SK-N-SH (cell line): ENCODE data around the gene THADA. TPM values are rescaled to one million over a fixed set of nuclear protein-coding genes. Genes with fewer than 3 reads are reported as not detected.

Source experiments
- ELF1 ChIP-seq: IDR thresholded peaks from 2 replicates; pipeline ENCODE4 v1.4.0; 2012
- EP300 ChIP-seq, 2 experiments: IDR thresholded peaks; 2 replicates each; pipeline versions ENCODE4 v1.4.0 to v1.6.1; 2012; ENCODE audit warnings: borderline replicate concordance in 1 of 2, low read depth in 1 of 2, low read length in 1 of 2
- FOSL2 ChIP-seq: IDR thresholded peaks from 2 replicates; pipeline ENCODE4 v1.4.0; 2012; ENCODE audit warnings: low read depth, mild to moderate bottlenecking, moderate library complexity, borderline replicate concordance
- FOXM1 ChIP-seq: IDR thresholded peaks from 2 replicates; pipeline ENCODE4 v1.4.0; 2012; ENCODE audit warnings: low read depth, mild to moderate bottlenecking
- GABPA ChIP-seq: IDR thresholded peaks from 2 replicates; pipeline ENCODE4 v1.4.0; 2012; ENCODE audit warnings: low read depth, mild to moderate bottlenecking
- GATA2 ChIP-seq: sonication (generic); formaldehyde crosslinking; IDR thresholded peaks from 2 replicates; pipeline ENCODE4 v1.5.0; 2020; ENCODE audit warnings: mild to moderate bottlenecking, missing genetic modification reagents
- MEF2A ChIP-seq: IDR thresholded peaks from 2 replicates; pipeline ENCODE4 v1.4.0; 2012; ENCODE audit warnings: low read depth, borderline replicate concordance
- MXI1 ChIP-seq: IDR thresholded peaks from 2 replicates; pipeline ENCODE4 v1.6.1; 2012; ENCODE audit warnings: mild to moderate bottlenecking, low read depth, low read length, improper control_type of control experiment
- NFIC ChIP-seq: IDR thresholded peaks from 2 replicates; pipeline ENCODE4 v1.4.0; 2012; ENCODE audit warnings: borderline replicate concordance
- NRF1 ChIP-seq: IDR thresholded peaks from 2 replicates; pipeline ENCODE4 v1.6.1; 2012; ENCODE audit warnings: low read depth, mild to moderate bottlenecking, low read length
- POLR2AphosphoS5 ChIP-seq: IDR thresholded peaks from 2 replicates; pipeline ENCODE4 v1.6.1; 2012; ENCODE audit warnings: low read depth, low read length
- RAD21 ChIP-seq: IDR thresholded peaks from 2 replicates; pipeline ENCODE4 v1.6.1; 2012; ENCODE audit warnings: mild to moderate bottlenecking, low read length
- RCOR1 ChIP-seq: fragments of 150-350 bp; IDR thresholded peaks from 2 replicates; pipeline ENCODE4 v1.6.1; 2017; ENCODE audit warnings: antibody characterized with exemption, low read length
- REST ChIP-seq: IDR thresholded peaks from 2 replicates; pipeline ENCODE4 v1.6.1; 2012; ENCODE audit warnings: mild to moderate bottlenecking, low read depth, low read length, moderate library complexity
- RFX5 ChIP-seq: IDR thresholded peaks from 2 replicates; pipeline ENCODE4 v1.6.1; 2012; ENCODE audit warnings: mild to moderate bottlenecking, improper control_type of control experiment, low read length
- SIN3A ChIP-seq: IDR thresholded peaks from 2 replicates; pipeline ENCODE4 v1.6.1; 2012; ENCODE audit warnings: low read depth, mild to moderate bottlenecking, low read length, moderate library complexity, borderline replicate concordance
- SMC3 ChIP-seq: IDR thresholded peaks from 2 replicates; pipeline ENCODE4 v1.6.1; 2012; ENCODE audit warnings: low read depth, low read length, improper control_type of control experiment
- TAF1 ChIP-seq: IDR thresholded peaks from 2 replicates; pipeline ENCODE4 v1.6.1; 2012; ENCODE audit warnings: low read depth, mild to moderate bottlenecking, low read length, moderate library complexity, borderline replicate concordance
- TCF12 ChIP-seq: IDR thresholded peaks from 2 replicates; pipeline ENCODE4 v1.4.0; 2012
- TEAD4 ChIP-seq: IDR thresholded peaks from 2 replicates; pipeline ENCODE4 v1.4.0; 2012; ENCODE audit warnings: mild to moderate bottlenecking, borderline replicate concordance; ENCODE audit not compliant: insufficient read depth
- USF2 ChIP-seq: fragments of 150-350 bp; IDR thresholded peaks from 2 replicates; pipeline ENCODE4 v1.6.1; 2017; ENCODE audit warnings: antibody characterized with exemption, low read length, low read depth, borderline replicate concordance
- YY1 ChIP-seq: IDR thresholded peaks from 2 replicates; pipeline ENCODE4 v1.4.0; 2012; ENCODE audit warnings: low read depth, mild to moderate bottlenecking
- polyA plus RNA-seq, 3 experiments: library from polyadenylated mRNA; depleted of rRNA; stranded (reverse); fragments of >200 nt; gene quantifications; 2 replicates each; pipeline ENCODE4 v1.2.3, GENCODE V29; 2012
- TF ChIP-seq, protein P1 (sequence below): IDR thresholded peaks from 2 replicates; pipeline ENCODE4 v1.4.0; 2012; ENCODE audit warnings: low read depth, borderline replicate concordance
- TF ChIP-seq, protein P2 (sequence below): fragments of 150-350 bp; IDR thresholded peaks from 2 replicates; pipeline ENCODE4 v1.6.1; 2016; ENCODE audit warnings: mild to moderate bottlenecking, low read depth, low read length

THADA gene
- polyA plus RNA-seq, 1 of the 3 experiments (the other 2 are of a cell fraction), result 25.6 TPM

DNA sequence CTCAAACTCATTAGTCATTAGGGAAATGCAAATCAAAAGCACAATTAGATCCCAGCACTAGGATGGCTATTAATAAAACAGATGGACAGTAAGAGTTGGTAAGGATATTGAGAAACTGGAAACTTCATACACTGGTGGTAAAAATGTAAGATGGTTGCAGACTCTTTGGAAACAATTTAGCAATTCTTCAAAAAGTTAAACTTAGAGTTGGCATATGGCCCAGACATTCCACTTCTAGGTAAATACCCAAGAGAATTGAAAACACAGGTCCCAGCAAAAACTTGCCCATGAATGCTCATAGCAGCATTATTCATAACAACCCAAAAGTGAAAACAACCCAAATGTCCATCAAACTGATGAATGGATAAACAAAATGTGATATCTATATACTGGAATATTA is 284.6 kb downstream of the THADA start (continued):
- no peak for TF ChIP-seq TAF1
- TF ChIP-seq NFIC, result peak; percentile 82
- TF ChIP-seq SIN3A, result no peak
- TF ChIP-seq USF2, result no peak
- TF ChIP-seq, protein P1, sequence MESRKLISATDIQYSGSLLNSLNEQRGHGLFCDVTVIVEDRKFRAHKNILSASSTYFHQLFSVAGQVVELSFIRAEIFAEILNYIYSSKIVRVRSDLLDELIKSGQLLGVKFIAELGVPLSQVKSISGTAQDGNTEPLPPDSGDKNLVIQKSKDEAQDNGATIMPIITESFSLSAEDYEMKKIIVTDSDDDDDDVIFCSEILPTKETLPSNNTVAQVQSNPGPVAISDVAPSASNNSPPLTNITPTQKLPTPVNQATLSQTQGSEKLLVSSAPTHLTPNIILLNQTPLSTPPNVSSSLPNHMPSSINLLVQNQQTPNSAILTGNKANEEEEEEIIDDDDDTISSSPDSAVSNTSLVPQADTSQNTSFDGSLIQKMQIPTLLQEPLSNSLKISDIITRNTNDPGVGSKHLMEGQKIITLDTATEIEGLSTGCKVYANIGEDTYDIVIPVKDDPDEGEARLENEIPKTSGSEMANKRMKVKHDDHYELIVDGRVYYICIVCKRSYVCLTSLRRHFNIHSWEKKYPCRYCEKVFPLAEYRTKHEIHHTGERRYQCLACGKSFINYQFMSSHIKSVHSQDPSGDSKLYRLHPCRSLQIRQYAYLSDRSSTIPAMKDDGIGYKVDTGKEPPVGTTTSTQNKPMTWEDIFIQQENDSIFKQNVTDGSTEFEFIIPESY, result no peak
- TF ChIP-seq RAD21, result no peak
- TF ChIP-seq FOSL2, result no peak
- no peak for TF ChIP-seq FOXM1
- TF ChIP-seq, protein P2, sequence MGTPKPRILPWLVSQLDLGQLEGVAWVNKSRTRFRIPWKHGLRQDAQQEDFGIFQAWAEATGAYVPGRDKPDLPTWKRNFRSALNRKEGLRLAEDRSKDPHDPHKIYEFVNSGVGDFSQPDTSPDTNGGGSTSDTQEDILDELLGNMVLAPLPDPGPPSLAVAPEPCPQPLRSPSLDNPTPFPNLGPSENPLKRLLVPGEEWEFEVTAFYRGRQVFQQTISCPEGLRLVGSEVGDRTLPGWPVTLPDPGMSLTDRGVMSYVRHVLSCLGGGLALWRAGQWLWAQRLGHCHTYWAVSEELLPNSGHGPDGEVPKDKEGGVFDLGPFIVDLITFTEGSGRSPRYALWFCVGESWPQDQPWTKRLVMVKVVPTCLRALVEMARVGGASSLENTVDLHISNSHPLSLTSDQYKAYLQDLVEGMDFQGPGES, result no peak
- TF ChIP-seq NRF1, result no peak
- no peak for TF ChIP-seq SMC3
- TF ChIP-seq MXI1, result no peak
- peak; percentile 52; the same call in 1 of the 2 replicates for TF ChIP-seq TEAD4
- no peak for TF ChIP-seq GABPA
- 0 out of 2 replicates have a peak, but pooled peaks have one; percentile 24 for TF ChIP-seq RCOR1
- TF ChIP-seq EP300 (IDR thresholded peaks at IDR 0.05; ENCODE audit: borderline replicate concordance in 1 of 2, low read depth in 1 of 2, low read length in 1 of 2), result peak in 1 of 2 experiments; percentile 44; a peak in 2 of 4 replicates
- TF ChIP-seq REST, result no peak
- TF ChIP-seq GATA2 (CRISPR knock-in tag), result no peak
- no peak for TF ChIP-seq RFX5
- TF ChIP-seq POLR2AphosphoS5, result peak; percentile 42; the same call in 1 of the 2 replicates
- TF ChIP-seq TCF12, result peak; percentile 78
- TF ChIP-seq MEF2A, result no peak
- TF ChIP-seq ELF1, result no peak
- no peak for TF ChIP-seq YY1
